ENCODE results near the gene SIPA1L3.

SIPA1L3 gene

DNA sequence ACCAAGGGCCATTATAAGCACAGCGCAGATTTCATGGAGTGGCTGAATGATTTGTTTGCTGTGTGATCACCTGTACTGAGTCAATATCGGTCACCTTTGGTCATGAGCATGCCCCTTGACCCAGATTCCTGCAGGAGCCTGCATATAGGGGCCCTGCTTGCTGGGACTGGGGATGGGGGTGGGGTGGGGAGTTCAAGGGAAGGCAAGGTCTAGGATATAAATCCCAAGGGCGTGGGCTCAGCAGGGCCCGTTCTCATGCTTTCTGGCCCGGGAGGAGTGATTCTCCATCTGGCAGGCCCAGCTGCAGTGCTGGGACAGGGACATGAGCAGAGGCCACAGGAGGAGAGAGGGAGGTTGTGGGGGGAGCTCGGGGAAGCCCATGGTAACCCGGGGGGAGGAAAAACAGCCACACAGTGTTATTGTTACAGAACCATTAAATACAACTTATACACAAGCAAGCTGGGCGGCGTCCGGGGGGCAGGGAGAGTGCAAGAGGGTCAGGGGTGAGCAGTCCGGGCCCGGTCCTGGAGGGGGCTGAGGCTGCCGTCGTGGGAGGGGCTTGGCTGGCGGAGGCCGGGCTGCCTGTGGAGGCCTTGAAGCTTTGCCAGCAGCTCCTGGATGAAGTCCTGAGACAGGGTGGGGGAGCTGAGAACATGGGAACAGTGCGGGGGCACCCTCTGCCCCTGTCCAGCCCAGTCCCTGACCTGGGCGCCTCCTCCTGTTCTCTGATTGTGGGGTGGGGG lies 344.0 kb downstream of the SIPA1L3 start:
- peak; percentile 94 for DNase-seq

DNA sequence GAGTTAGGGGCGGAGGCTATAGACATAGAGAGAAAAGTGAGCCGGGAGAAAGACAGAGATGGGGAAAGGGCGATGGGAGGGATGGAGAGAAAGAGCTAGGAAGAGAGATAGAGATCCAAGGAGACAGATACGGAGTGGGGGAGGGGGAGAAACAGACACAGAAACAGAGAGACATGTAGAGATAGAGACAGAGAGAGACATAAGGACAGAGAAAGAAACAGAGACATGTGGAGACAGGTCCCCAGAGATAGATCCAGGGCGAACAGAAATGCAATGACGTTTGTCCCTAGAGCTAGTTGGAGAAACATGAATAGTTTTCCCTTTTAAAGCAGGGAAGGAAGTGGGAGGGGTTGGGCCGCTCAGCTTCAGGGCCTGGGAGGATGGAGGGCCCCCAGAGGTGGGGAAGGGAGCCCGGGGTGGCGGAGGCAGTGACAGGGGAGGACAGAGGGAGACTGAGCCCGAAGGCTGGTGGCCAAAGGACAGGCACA lies 344.6 kb downstream of the SIPA1L3 start:
- peak; percentile 72 for DNase-seq

DNA sequence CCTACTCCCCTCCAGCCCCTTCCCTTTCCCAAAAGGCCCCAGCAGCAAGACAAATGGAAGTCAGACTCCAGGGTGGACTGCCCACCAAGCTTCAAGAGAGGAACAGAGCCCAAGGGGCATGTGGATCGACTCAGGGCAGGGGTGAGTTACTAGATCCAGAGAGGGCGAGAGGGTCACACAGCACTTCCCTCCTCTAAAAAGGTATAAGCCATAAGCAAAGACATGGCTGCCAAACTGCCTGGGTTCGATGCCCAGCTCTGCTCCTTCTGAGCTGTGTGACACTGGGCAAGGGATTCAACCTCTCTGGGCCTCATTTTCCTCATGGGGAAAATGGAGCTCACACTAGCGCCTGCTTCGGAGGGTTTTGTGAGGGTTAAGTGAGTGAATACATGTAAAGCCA lies 345.4 kb downstream of the SIPA1L3 start:
- no peak for DNase-seq

DNA sequence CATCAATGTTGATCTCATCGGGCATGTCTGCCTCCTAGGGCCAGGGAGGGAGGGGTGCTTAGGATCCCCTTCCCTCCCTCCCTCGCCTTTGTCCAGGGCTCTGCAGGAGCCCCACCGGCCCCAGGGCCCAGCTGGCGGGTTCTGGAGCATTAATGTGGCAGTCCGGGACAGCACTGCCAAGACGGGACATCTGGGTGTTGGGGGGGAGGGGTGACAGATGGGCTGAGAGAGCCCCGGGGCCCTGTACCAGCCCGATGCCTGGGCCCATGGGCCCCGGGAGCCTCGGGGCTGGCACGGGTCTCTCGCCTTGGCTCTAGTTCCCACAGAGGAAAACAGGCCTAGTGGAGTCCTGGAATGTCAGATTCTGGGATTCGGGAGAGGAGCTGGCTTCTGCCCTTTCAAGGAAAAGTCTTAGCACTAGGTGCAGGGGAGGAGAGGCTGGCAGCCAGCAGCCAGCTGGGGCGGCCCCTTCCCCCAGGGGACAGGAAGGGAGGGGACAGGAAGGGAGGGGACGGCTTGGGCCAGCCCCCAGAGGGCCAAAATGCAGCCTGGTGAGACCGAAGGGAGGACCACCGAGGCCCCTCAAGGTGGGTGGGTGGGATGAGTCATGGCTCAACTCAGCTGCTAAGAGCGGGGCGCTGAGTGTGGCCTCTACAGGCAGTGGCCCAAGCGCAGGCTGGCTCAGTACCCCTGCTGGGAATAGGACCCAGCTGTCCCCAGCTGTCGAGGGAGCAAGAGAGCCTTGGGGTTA lies 346.1 kb downstream of the SIPA1L3 start:
- peak; percentile 72 for DNase-seq

DNA sequence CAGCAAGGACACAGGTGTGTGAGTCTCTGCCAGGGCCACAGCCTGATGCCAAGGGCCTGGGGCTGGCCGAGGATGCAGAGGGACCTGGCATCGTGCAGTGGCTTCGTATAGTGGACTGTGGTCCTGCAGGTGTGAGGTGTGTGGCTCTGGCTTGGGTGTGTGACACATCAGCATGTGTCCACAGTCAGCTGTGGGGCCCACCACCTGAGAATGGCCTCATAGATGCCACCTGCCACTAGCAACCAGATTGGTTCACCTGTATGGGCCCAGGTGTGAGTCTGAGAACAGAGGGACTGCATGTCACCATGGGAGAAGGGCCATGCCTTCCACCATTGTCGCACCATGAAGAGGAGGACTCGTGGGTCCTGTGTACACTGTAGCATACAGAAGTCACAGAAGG lies 346.8 kb downstream of the SIPA1L3 start:
- no peak for DNase-seq

DNA sequence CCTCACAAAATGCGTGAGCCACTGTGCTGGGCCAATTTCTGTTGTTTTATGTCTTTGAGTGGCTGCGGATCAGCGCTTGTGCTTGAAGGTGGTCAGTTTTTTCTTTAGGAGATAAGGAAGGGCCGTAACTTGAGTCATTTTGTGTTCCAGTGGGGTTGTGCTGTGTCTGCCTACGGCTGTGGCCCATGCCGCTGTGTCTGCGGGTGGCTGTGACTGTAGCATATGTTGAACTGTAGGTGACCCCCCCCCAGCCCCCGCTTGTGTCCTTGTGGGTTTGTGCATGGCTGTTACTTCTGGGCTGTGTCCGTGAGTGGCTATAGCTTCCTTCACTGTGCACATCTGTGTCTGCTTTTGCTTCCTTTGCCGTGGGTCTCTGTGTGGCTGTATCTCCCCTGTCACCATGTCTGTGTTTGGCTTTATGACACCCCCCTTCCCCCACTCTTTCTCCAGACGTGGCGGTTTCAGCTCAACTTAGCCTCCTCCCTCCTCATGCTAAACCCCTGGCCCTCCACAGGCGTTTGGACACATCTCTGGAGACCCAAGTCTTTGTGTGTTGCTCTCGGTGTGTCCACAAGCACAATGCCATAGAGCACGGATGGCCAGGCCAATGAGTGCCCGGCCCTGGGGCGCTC lies 348.5 kb downstream of the SIPA1L3 start:
- no peak for DNase-seq
